H1 (cell line): ENCODE results near the gene GALNT2. TPM values are rescaled to one million over a fixed set of nuclear protein-coding genes. Genes with fewer than 3 reads are reported as not detected.

Source experiments
- CREB1 ChIP-seq: IDR thresholded peaks from 2 replicates; pipeline ENCODE4 v1.6.1; 2012; ENCODE audit warnings: inconsistent platforms
- CTBP2 ChIP-seq: IDR thresholded peaks from 2 replicates; pipeline ENCODE4 v1.7.0; 2011; ENCODE audit warnings: borderline replicate concordance, mild to moderate bottlenecking, moderate library complexity, mixed read lengths, low read length; ENCODE audit not compliant: insufficient read depth, insufficient read length
- HDAC6 ChIP-seq: IDR thresholded peaks from one replicate; pipeline ENCODE4 v1.7.1; 2012; ENCODE audit warnings: low read depth, mild to moderate bottlenecking, inconsistent platforms, low read length, moderate library complexity
- KDM1A ChIP-seq: fragments of 200-600, 300-600 bp; sonication (generic); IDR thresholded peaks from 2 replicates; pipeline ENCODE4 v1.7.1; 2016; ENCODE audit warnings: mild to moderate bottlenecking, low read length, borderline replicate concordance
- SIX5 ChIP-seq: IDR thresholded peaks from 2 replicates; pipeline ENCODE4 v1.6.1; 2011; ENCODE audit warnings: mild to moderate bottlenecking, low read depth, low read length
- polyA plus RNA-seq, 7 experiments: library from polyadenylated mRNA; depleted of rRNA in 3 of 7; stranded (reverse) in 5 of 7; unstranded in 2 of 7; fragments of >200 nt in 5 of 7; fragments of 200-250 nt in 2 of 7; gene quantifications; 1 replicate in 5 of 7; 2 replicates in 1 of 7; 4 replicates in 1 of 7; pipeline versions ENCODE4 v1.2.1 to v1.2.3, GENCODE V29; 2011 to 2013; ENCODE audit warnings: missing spikeins in 2 of 7, mixed read lengths in 2 of 7
- total RNA-seq: library from RNA; stranded (reverse); fragmentation: NEBNext Ultra II Directional; extraction: Animal tissue kit (Norgen Biotek cat#: 25700); gene quantifications from 2 replicates; pipeline ENCODE4 v1.2.1, GENCODE V29; 2021

Gene GALNT2
- total and polyA plus RNA-seq, 2 of the 8 experiments (the other 6 are each of a cell fraction or from before 2014, with no cell fraction given): 34.5 to 75.3 TPM

- TF ChIP-seq CTBP2: no peak
- TF ChIP-seq CREB1: no peak
- no peak for TF ChIP-seq HDAC6
- no peak for TF ChIP-seq SIX5
- TF ChIP-seq KDM1A: no peak
Measured at GRCh38 chr1:230211436-230212145, 144.6 kb downstream of the GALNT2 start (continued).
